8988T (cell line): ENCODE measurements around the gene KPTN.

Source experiments
- DNase-seq: peaks from one replicate; pipeline ENCODE4 v3.0.0; 2011

KPTN gene

DNA sequence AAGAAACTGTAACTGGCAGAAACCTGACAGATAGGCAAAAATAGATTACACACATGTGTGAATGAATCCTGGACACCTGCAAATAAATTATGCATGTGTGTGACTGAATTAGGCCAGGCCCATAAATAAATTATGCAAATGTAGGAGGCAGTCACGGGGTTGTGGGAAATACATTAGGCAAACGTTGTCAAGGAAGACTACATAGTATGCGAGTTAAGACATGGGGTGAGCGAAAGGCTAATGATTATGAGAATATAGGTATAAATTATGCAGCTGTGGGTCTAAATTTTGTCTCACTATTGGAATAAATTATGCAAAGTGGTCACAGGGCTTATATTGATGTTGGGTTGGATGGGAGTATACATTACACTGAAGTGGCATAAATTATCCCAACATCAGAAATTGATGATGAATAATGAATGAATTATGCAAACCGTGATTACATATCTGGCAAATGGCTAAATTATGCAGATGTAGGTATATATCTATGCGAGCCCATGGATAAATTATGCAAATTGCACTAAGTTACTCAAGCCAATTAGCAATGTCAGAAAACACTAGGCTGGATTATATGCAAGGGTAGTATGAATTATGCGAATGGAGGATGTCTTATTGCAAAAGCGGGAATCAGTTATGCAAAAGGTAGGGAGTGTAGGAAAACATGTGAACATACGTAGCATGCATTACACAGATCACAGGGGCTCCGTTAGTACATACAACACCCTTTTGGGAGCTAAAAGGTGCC lies 19.2 kb downstream of the KPTN start:
- no peak for DNase-seq

DNA sequence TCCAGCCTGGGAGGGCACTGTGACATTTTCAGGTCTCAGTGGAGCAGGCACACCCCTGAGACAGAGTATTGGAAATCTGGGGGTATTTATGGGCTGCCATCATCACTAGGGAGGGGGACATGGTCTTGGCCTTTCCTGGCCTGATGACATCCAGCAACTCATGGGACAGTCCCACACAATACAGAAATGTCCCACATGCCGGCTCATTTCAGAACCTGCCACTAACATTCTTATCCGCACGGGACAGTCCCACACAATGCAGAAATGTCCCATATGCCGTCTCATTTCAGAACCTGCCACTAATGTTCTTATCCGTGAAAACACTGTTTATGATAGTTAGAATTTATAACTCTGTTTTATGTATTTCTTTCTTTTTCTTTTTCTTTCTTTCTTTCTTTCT lies 22.1 kb downstream of the KPTN start:
- no peak for DNase-seq

GRCh38 chr19:47459477-47459876 lies 24.5 kb downstream of the KPTN start:
- DNase-seq = no peak

DNA sequence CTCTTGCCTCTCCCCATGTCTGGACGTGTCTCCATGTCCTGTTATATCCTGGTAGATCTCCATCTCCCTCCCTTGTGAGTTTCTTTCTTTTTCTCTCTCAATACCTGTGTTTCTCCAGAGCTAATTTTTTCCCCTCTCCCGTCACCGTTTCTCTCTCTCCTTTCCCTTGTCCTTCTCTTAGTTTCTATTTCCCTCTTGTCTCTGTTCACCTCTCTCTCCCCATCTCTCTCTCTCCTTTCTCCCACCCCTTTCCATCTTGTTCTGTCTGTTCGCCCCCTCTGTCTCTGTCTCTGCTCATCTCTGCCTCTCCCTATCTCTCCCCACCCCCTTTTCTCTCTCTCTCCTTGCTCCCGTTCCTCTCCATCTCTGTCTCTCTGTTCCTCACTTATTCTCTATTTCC lies 25.3 kb downstream of the KPTN start:
- no peak for DNase-seq

- no peak for DNase-seq
Measured at GRCh38 chr19:47456721-47457474, 27.1 kb downstream of the KPTN start.

- no peak for DNase-seq
Measured at GRCh38 chr19:47450478-47450877, 33.5 kb downstream of the KPTN start.

- DNase-seq = no peak
Measured at GRCh38 chr19:47448360-47448727, 35.7 kb downstream of the KPTN start.

GRCh38 chr19:47447470-47448359 lies 36.3 kb downstream of the KPTN start:
- no peak for DNase-seq

DNA sequence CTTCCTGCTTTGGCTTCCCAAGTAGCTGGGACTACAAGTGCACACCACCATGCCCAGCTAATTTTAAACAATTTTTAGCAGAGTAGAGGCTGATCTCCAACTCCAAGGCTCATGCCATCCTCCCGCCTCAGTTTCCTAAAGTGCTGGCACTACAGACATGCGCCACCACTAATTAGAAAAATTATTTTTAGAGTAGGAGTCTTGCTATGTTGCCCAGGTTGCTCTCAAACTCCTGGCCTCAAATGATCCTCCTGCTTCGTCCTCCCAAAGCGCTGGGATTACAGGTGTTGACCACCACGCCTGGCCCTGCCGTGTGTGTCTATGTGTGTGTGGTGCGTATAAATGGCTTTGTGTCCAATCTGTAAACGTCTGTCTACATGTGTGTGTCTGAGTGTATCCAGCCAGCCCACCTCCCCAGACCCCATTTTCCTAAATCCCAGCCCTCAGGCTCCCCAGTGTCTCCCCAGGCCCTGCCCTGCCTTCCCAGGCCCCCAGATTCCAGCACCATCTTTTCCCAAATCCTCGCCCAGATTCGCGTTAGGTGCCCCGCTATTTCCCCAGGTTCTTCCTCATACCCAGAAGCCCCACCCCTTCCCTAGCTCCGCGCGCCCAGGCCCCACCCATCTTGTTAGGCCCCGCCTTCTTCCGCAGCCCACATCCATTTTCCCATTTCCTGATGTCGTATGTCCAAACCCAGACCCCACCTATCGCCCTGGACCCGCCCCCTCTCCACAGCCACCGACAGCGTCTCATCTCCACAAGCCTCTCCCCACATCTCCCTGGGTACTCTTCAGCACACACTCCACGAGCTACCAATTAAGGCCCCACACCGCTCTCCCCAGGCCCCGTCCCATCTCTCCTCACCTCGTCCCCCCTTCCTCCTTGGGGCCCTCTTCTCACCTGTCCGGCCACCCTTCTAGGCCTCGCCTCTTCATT lies 37.2 kb downstream of the KPTN start:
- DNase-seq = no peak

DNA sequence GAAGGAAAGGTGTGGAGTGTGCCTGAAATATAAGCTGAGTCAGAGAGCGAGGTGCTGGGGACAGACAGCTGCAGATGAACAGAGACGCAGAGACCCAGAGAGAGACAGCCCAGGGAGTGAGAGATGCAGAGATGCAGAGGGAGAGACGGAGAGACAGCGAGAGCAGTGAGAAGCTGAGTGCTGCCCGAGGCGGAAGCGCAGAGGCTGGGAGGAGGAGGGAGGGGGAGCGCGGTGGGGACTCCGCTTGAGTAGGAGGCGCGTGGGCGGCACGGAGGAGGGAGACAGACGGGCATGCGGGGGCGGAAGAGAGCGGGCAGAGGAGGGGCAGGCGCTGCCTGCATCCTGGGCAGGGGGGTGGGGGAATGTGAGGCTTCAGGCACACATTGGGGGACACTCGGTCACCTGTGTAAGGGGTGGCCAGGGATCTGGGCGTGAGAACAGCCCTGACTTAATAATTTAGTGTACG lies 38.0 kb downstream of the KPTN start:
- no peak for DNase-seq

DNA sequence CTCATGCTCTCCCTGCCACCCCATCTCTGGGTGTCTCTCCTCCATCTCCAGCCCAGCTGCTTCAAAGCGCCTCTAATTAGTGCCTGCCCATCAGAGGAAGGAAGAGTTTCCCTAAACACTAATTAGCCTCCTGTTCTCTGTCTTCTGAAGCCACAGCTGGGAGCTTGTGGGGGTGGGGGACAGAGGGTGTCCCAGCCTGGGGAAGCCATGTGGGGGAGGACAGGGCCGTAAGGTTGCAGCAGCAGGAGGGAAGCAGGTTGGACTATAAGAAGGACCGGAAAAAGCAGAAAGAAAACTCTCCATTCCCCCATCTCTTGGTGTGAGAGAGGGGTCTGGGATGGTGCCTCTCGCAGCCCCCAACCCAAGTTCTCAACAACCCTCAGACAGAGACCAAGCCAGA lies 38.5 kb downstream of the KPTN start:
- no peak for DNase-seq

DNA sequence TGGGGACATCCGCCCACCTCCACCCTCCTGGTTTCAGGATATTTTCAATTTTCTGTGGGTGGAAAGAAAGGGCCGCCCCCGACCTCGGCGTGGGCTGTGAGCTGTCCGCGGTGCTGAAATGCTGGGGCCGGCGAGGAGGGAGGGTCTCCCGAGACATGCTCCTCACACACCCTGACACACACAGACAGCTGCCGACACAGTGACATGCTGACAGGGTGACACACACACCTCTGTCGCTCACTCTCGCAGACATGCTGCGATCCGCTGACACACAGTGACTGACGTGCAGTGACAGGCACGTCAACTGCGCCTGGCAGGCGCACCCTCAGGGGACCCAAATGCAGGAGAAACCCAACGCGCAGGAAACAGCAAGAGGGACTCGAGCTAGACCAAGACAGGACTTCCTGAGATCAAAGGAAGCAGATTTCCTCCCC lies 39.6 kb downstream of the KPTN start:
- no peak for DNase-seq

GRCh38 chr19:47443331-47443730 lies 40.7 kb downstream of the KPTN start:
- no peak for DNase-seq

- DNase-seq = no peak
Measured at GRCh38 chr19:47438793-47439220, 45.2 kb downstream of the KPTN start.

GRCh38 chr19:47437500-47437899 lies 46.5 kb downstream of the KPTN start:
- DNase-seq = no peak

GRCh38 chr19:47436712-47437401 lies 47.2 kb downstream of the KPTN start:
- peak; percentile 74 for DNase-seq

DNA sequence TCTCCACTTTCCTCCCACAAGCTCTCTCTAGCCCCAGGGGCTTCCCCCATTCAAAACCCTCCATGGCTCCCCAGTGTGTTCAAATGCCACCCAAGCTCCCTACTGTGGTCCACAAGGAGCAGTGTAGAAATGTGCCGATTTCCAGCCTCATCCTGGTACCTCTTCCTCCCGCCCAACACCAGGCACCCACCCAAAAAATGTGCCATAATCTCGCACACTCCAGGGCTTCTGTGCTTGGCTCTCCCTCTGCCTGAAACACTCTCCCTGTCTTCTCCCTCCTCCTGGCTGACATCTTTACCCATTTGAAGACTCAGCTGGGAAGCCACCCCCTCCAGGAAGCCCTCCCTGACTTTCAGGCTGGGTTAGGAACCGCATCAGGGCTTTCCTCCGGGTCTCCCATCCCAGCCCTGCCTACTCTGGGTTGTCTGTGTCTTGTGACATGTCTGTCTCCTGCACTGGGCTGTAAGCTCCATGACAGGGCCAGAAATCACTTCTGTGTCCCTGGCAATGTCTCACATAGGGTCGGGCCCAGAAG lies 48.1 kb downstream of the KPTN start:
- DNase-seq = no peak

GRCh38 chr19:47435196-47435595 lies 48.8 kb downstream of the KPTN start:
- no peak for DNase-seq

DNA sequence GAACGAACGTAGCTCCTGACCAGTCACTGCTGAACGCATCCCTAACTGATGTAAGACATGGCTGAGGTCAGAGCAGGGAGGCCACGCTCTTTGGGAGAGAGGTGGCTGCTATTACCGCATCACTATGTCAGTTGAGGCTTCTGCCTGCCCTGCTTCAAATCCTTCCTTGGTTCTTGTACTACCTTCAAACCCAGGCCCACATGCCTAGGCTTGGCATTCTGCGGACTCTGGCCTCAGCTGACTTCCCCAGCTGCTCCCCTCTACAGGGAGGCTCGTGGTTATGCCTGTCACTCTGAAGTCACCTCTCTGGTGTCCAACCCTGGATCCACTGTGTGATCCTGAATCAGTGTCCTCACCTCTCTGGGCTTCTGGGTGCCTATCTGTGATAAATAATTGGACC lies 49.9 kb downstream of the KPTN start:
- DNase-seq = no peak

DNA sequence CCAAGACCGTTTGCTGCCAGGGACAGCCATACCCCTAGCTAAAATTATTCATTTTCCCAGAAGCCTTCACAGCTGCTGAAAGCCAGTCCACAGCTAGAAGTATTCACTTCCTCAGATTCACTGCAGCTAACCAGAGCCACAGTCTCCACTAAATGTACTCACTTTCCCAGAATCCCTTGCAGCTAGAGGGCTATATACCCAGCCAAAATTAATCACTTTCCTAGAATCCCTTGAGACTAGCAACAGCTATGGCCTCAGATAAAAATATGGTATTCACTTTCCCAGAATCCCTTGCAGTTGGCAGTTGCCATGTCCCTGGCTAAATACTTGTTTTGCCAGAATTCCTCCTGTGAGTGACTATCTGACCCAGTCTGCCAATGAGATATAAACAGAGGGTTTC lies 50.9 kb downstream of the KPTN start:
- no peak for DNase-seq

DNA sequence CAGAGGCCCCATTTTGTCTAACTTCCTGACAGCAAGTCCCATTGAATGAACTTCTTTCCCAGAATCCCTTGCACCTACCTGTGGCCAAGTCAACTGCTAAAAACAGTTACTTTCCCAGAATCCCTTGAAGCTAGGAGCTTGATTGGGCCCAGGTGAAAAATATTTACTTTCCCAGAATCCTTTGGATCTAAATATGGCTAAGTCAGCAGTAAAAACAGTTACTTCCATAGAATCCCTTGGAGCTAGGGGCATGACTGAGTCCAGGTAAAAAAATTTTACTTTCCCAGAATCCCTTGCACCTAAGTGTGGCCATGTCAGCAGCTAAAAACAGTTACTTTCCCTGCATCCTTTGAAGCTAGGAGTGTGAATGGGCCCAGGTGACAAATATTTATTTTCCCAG lies 51.5 kb downstream of the KPTN start:
- DNase-seq = no peak
